Ramos (cell line): ENCODE measurements around the gene CHRNB4.
"Not testable (repeated sequence)": the region's sequence is repeated elsewhere in the genome, so short reads cannot be mapped to it uniquely, and the experiment has no call there.

Experiments used
- in situ Hi-C: fragments of 300-500 bp; cut with MboI; formaldehyde crosslinking; loops from one replicate; pipeline ENCODE4 v1.14.3; 2022; ENCODE audit warnings: low sequenced_read_pairs; ENCODE audit not compliant: unreplicated experiment

The CHRNB4 gene

DNA sequence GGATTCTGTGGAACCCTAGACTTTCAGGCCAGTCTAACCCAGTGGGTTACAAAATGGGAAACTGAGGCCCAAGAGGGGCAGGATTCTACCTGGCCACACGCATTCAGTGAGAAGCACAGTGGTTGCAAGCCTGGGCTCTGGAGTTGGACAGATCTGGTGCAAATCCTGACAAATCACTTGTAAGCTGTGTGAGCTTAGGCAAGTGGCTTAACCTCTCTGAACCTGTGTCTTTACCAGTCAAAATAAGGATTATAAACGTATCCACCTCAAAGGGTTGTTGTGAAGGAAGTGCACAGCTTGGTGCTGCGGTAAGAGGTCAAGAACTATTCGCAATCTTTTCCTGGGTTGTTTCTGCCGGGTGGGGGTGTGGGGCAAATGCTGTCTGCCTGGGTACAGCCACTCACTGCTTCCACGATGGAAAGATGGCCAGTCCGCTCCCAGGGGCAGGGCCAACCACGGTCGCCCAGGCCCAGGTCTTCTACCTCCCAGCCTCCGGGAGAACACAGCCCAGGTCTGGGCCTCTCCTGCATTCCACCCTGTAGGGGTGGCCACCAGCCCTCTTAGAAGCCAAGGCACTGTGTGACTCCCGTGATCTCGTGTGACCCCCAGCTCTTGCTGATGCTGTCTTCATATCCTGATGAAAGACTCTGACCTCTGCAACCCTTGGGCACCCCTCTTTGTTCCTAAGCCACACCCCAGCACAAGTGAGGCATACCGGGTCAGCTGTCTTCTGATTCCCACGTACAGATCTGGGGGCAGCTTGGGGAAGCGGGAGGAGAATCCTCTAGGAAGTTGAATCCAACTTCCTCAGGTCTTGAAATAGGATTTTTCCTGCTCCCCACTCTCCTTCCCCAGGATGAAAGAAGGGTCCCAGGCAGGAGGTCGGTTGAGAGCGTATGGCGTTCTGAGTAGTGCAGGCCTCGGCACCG is 21.7 kb downstream of the CHRNB4 start:
- in situ Hi-C loops = loop anchor here (5.0 kb wide), 1 partner anchor 88 kb away; no protein-coding TSS in a partner anchor

DNA sequence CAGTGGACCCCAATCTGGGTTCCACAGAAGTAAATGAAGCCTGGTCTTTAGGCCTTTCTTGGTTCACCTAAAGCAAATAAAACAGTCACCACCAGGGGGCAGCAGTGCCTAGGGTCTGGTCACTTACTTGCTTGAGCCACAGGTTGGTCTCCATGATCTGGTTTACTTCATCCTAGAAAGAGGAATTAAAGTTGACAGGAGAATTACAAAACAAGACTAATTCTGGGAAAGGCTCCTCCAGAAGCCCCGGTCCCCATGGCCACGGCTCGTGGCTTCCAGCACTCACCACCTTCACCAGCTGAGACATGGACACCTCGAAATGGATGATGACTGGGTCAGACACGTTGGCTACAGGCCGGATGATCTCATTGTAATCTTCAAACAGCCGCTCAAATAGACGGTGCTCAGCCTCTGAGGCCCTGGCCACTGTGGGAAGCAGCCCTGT is 22.5 kb downstream of the CHRNB4 start:
- in situ Hi-C loops = loop anchor here (5.0 kb wide), 1 partner anchor 89 kb away; no protein-coding TSS in a partner anchor

DNA sequence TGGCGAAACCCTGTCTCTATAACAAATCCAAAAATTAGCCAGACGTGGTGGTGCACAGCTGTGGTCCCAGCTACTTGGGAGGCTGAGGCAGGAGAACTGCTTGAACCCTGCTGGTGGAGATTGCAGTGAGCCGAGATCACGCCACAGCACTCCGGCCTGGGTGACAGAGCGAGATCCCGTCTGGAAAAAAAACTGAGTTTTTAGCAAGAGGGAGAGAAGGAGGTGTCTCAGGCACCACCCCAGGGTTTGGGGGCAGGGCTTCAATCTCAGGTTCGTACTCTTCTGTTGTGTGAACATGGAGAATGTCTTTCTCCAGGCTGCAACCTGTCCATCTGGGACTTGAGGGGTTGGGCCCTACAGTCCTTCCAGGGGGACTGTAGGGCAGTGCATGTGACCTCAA is 22.9 kb downstream of the CHRNB4 start:
- in situ Hi-C loops = loop anchor here (5.0 kb wide), 1 partner anchor 89 kb away; no protein-coding TSS in a partner anchor

DNA sequence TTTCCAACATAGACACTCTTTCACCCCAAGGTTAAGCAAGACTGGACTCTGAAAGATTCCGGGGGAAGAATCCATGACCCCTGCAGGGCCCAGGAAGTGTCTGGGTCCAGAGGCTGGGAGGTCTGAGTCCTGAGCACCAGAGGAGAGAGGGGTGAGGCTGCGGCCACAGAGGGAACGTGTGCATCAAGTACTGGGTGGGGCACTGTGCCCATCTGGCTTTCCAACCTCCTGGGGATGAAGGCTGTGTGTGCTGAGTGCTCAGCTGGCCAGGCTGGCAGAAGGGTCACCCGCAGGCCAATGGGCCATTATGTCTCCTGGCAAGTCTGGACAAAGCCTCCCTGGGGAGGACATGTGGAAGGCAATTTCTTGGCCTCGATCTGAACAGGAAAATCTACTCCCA is 23.5 kb downstream of the CHRNB4 start:
- in situ Hi-C loops = loop anchor here (5.0 kb wide), 1 partner anchor 90 kb away; no protein-coding TSS in a partner anchor

DNA sequence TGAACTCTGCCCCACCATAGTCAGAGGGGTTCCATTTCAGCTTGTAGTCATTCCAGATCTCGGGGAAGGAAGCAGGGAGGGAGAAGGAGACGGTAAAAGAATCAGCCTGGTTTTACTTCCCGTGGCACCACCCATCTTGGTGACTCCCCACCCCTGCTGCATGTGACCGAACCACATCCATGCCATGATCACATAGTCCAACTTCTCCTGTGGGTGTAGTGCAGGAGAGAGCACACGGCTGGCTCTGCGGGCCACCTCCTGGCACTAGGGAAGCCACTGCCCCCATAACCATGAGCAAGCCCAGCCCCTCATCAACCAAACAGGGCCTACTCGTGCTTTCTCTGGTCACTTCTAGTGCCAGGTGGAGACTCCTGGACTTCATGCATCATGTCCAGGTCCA is 23.9 kb downstream of the CHRNB4 start:
- in situ Hi-C loops = loop anchor here (5.0 kb wide), 1 partner anchor 90 kb away; no protein-coding TSS in a partner anchor

DNA sequence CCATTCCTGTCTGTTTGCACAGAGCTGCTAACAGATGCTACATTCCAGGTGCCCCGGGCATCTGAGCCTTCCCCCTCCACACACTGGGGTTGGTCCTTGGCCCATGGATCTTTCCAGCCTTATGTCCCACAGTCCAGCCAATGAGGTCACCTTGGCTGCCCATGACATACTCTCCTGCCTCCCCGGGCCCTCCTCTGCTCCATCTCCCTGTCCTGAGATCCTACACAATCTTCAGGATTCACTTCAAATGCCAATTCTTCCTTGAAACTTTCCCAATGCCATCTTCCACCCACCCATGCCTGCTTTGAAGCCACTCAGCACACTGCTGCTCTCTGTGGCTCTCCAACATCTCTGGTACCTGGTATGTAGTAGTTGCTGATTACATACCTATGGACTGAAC is 24.5 kb downstream of the CHRNB4 start:
- in situ Hi-C loops = loop anchor here (5.0 kb wide), 1 partner anchor 91 kb away; no protein-coding TSS in a partner anchor

DNA sequence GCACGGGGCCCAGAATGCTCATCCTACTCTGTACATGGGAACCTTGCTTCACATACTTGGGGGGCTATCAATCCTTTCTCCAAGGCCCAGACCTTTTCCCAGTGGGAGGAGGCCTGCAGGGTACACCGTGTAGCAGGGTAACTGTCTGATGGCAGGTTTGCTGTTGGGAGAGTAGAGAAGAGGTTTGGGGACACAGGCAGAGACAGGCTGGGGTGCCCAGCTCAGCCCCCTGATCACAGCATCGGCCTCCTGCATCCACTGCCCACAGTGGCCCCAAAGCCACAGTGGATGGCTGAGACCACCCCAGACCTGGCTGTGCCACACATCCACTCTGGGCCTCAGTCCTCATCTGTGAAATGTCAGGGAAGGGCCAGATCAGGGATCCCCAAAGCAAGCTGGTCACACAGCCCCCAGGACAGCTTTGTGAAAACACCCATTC is 25.8 kb downstream of the CHRNB4 start:
- in situ Hi-C loops = loop anchor here (5.0 kb wide), 1 partner anchor 92 kb away; no protein-coding TSS in a partner anchor

DNA sequence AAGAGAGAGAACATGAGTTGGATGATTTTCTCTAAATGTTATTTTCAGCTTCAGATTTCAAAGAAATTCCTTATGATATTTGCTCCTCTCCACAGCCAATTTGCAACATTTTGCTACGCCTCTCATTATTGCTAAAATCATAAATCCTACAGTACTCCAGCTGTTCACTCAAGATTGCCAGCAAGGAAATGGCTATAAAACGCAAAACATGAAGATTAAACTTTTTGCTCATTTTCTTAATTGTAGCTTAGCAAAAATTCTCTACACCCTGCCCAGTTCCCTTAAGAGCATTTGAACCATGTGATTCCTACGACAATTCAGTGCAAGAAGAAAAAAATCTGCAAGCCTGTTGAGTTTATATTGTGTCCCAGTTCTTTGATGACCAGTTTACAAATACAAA is 27.0 kb downstream of the CHRNB4 start:
- in situ Hi-C loops = no loop called here

DNA sequence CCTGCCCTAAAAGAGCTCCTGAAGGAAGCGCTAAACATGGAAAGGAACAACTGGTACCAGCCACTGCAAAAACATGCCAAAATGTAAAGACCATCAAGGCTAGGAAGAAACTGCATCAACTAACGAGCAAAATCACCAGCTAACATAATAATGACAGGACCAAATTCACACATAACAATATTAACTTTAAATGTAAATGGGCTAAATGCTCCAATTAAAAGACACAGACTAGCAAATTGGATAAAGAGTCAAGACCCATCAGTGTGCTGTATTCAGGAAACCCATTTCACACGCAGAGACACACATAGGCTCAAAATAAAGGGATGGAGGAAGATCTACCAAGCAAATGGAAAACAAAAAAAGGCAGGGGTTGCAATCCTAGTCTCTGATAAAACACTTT is 31.5 kb downstream of the CHRNB4 start:
- in situ Hi-C loops = not testable (repeated sequence)

DNA sequence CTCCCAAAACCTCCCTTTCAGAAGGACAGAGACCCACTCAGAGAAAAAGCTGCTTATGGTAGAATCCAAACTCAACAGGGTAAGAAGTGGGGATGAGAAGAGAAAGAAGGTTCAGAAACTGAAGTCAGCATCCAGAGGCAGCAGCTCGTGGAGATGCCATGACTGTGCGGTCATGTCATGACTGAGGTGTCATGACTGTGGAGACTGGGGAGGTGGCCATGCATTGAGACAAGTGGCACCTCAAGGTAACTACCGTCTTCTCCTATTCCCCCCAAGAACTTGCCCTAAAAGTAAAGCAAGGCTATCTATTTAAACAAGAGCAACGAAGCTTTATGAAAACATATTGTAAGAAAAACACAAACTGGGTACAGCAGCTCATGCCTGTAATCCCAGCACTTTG is 35.3 kb downstream of the CHRNB4 start:
- in situ Hi-C loops = no loop called here

DNA sequence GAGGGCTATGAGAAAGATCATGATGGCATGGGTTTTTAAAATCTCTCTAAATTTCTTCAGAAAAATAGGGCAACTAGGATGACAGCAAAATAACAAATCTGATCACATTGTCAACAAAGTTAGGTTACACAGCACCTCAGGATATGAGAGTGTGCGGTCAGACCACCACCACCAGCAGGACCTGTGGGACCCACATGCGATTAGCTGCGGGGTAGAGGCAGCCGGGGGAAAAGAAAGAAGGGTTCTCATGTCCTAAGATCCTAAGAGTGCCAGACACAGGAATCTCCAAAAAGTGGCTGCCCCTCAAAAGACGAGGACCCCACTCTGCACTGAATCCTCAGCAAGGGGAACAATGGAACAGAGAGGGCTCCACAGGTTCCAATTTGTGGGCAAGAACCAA is 35.8 kb downstream of the CHRNB4 start:
- in situ Hi-C loops = no loop called here

DNA sequence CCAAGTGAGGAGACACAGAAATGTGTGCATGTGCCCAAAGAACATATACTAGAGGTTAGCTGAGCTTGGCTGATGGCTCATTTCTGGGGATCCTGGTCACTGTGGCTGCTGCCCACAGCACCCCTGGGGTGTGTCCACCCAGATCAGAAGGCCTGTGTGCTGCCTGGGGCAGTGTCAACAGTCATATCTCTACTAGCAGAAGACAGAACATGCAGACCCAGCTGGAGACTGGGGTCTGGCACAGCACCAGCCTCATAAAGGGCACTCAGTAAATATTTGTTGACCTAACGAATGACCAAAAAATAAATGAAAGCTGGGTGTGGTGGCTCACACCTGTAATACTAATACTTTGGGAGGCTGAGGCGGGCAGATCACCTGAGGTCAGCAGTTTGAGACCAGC is 36.6 kb downstream of the CHRNB4 start:
- in situ Hi-C loops = no loop called here

DNA sequence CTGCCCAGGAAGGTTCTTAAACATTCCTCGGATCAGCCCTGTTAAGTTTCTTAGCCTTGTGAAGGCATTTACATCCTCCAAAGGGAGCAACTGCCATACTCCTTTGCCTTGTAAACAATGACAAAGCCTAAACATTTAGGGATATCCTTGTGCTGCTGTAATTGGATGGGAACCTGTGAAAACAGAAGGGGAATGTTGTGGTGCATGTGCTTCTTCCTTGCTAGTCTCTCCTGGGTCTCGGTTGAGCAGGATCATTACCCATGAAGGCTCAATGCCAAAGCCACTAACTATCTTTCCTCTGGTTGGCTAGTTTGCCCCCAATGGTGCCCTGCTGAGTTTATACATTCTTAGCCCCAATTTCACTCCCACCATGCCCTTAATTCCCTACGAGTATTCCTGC is 37.5 kb downstream of the CHRNB4 start:
- in situ Hi-C loops = no loop called here

DNA sequence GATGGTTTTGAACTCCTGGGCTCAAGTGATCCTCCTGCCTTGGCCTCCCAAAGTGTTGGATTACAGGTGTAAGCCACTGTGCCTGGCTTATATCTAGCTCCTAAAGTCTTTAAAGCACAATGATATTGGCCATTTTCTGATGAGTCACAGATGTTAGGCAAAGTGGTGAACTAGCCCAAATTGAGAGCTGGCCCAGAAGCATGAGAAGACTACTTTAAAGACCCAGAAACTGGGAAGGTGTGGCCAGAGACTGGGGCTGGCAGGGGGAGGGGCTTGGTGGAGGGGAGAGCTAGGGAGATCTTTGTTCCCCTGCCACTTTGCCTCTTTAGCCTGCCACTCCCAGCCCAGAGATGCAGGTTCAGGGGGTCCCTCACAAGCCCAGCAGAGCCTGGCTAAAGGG is 41.8 kb downstream of the CHRNB4 start:
- in situ Hi-C loops = no loop called here

DNA sequence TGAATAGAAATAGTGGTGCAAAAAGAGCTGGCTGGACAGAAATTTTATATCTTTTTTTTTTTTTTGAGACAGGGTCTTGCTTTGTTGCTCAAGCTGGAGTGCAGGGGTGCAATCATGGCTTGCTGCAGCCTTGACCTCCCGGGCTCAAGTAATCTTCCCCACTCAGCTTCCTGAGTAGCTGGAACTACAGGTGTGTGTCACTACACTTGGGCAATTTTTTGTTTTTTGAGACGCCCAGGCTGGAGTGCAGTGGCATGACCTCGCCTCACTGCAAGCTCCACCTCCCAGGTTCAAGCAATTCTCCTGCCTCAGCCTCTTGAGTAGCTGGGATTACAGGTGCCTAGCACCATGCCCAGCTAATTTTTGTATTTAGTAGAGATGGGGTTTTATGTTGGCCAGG is 42.7 kb downstream of the CHRNB4 start:
- in situ Hi-C loops = no loop called here

DNA sequence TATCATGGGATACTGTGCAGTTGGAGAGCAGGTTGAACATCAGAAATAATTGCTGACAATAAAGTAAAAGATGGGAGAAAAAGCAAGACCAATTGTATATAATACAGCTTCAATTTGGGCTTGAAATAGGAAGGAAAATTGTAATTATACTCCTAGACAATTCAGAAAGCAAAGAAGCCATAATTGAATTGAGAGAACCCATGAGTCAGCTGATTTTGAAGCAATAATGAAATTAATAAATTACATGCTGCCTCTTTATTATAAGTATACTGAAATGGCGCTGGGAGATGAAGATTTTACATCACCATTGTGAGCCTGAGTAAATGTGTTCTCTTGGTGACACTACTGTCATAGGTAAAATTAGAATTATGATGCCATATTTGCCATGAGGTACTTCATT is 43.4 kb downstream of the CHRNB4 start:
- in situ Hi-C loops = no loop called here

DNA sequence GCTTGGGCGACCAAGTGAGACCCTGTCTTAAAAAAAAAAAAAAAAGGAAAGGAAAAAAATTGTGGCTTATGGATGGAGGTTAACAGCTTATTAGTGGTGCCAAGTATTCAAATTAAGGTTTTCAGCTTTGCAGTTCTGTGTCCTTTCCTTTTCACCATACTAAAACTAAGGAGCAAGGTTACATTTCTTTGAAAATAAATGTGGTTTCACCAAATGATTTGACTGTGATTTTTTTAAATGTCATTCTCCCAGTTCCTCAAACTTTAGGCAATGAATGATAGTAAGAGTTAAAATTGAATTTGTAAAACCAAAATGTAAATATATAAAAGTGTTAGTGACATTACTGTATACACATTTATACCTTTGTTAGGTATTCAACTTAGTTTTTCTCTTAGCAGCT is 66.1 kb downstream of the CHRNB4 start:
- in situ Hi-C loops = no loop called here
